GM18909 (cell line): ENCODE results near the gene CKAP4.

Experiments
- ATAC-seq: cut with Tn5 transposase; IDR thresholded peaks from one replicate; pipeline ENCODE4 v1.9.1; 2021; ENCODE audit warnings: mild to moderate bottlenecking; ENCODE audit not compliant: unreplicated experiment, poor library complexity

CKAP4 gene

GRCh38 chr12:106214571-106214970 is 33.2 kb downstream of the CKAP4 start:
- ATAC-seq = no peak

GRCh38 chr12:106213662-106214061 is 34.2 kb downstream of the CKAP4 start:
- no peak for ATAC-seq

GRCh38 chr12:106211973-106212372 is 35.8 kb downstream of the CKAP4 start:
- no peak for ATAC-seq

- ATAC-seq = no peak
Measured at GRCh38 chr12:106205208-106206069, 42.4 kb downstream of the CKAP4 start.

- ATAC-seq = no peak
Measured at GRCh38 chr12:106204312-106204711, 43.5 kb downstream of the CKAP4 start.

GRCh38 chr12:106197906-106198623 is 49.8 kb downstream of the CKAP4 start:
- no peak for ATAC-seq

GRCh38 chr12:106195621-106196027 is 52.2 kb downstream of the CKAP4 start:
- no peak for ATAC-seq

GRCh38 chr12:106194351-106194750 is 53.5 kb downstream of the CKAP4 start:
- ATAC-seq = no peak

- no peak for ATAC-seq
Measured at GRCh38 chr12:106193394-106194215, 54.2 kb downstream of the CKAP4 start.

- no peak for ATAC-seq
Measured at GRCh38 chr12:106192659-106193393, 55.0 kb downstream of the CKAP4 start.

GRCh38 chr12:106190581-106190980 is 57.2 kb downstream of the CKAP4 start:
- ATAC-seq = no peak

GRCh38 chr12:106189341-106189740 is 58.5 kb downstream of the CKAP4 start:
- ATAC-seq = no peak

- no peak for ATAC-seq
Measured at GRCh38 chr12:106188256-106188655, 59.6 kb downstream of the CKAP4 start.
